Activated CD8-positive, alpha-beta memory T cell treated with anti-CD3 and anti-CD28 coated beads for 48 hours (primary cell): ENCODE measurements around the gene DAAM2.

Experiments used
- DNase-seq, 3 experiments: peaks; one replicate each; pipeline ENCODE4 v3.0.0-alpha.2; 2020; ENCODE audit warnings: low read depth in 2 of 3, low spot score in 2 of 3

Gene DAAM2

GRCh38 chr6:39884696-39885095, 92.5 kb downstream of the DAAM2 start:
- no peak for DNase-seq

GRCh38 chr6:39885691-39886090, 93.5 kb downstream of the DAAM2 start:
- DNase-seq, result no peak

- DNase-seq, result no peak
Measured at GRCh38 chr6:39886871-39887270, 94.7 kb downstream of the DAAM2 start.

GRCh38 chr6:39887692-39888450, 95.7 kb downstream of the DAAM2 start:
- DNase-seq, result no peak

GRCh38 chr6:39889229-39889628, 97.1 kb downstream of the DAAM2 start:
- no peak for DNase-seq

- no peak for DNase-seq
Measured at GRCh38 chr6:39891353-39891752, 99.2 kb downstream of the DAAM2 start.

GRCh38 chr6:39891976-39892375, 99.8 kb downstream of the DAAM2 start:
- DNase-seq, result no peak

- no peak for DNase-seq
Measured at GRCh38 chr6:39892490-39893129, 100.4 kb downstream of the DAAM2 start.

- DNase-seq, result no peak
Measured at GRCh38 chr6:39893286-39893685, 101.1 kb downstream of the DAAM2 start.

- DNase-seq, result no peak
Measured at GRCh38 chr6:39896701-39897100, 104.5 kb downstream of the DAAM2 start.

- DNase-seq, result no peak
Measured at GRCh38 chr6:39897698-39898097, 105.5 kb downstream of the DAAM2 start.

- no peak for DNase-seq
Measured at GRCh38 chr6:39898625-39899024, 106.4 kb downstream of the DAAM2 start.

- no peak for DNase-seq
Measured at GRCh38 chr6:39899554-39900295, 107.5 kb downstream of the DAAM2 start.

- DNase-seq, result no peak
Measured at GRCh38 chr6:39901116-39901655, 109.0 kb downstream of the DAAM2 start.

GRCh38 chr6:39901670-39902069, 109.5 kb downstream of the DAAM2 start:
- DNase-seq, result no peak

GRCh38 chr6:39902136-39902535, 110.0 kb downstream of the DAAM2 start:
- DNase-seq, result no peak

- no peak for DNase-seq
Measured at GRCh38 chr6:39902786-39903465, 110.8 kb downstream of the DAAM2 start.

- no peak for DNase-seq
Measured at GRCh38 chr6:39903656-39904055, 111.5 kb downstream of the DAAM2 start.

- DNase-seq, result no peak
Measured at GRCh38 chr6:39904946-39905639, 112.9 kb downstream of the DAAM2 start.

GRCh38 chr6:39905640-39905975, 113.4 kb downstream of the DAAM2 start:
- no peak for DNase-seq

- no peak for DNase-seq
Measured at GRCh38 chr6:39906318-39906761, 114.2 kb downstream of the DAAM2 start.
